ENCODE measurements around the gene WWC2. TPM values are rescaled to one million over a fixed set of nuclear protein-coding genes. Genes with fewer than 3 reads are reported as not detected.

Gene WWC2
- total and polyA plus RNA-seq, 3 experiments from 2014 or later = 0.80 to 1.7 (median 0.85) TPM

GRCh38 chr4:183182873-183183725, 84.0 kb downstream of the WWC2 start:
- no peaks in the 10 kb centered on the region for H3K36me3 ChIP-seq (ENCODE audit: insufficient read depth, low read length)
- Mint-ChIP-seq H3K4me3 (no peak overlapping the region), H3K9me3 (peaks cover 0 to 3% (median 3%) of the 10 kb centered on the region in 5 donors), H3K27me3 (peaks cover 5 to 14% of the 10 kb centered on the region in 2 donors), H3K27ac (no peak overlapping the region), H3K36me3 (peaks cover 0 to 9% (median 0%) of the 10 kb centered on the region in 3 donors), H3K4me1 (peaks cover 2 to 4% (median 3%) of the 10 kb centered on the region in 3 donors)
- no peak overlapping the region for H3K4me3 ChIP-seq (ENCODE audit: low read length)
- H3K9me3 ChIP-seq (ENCODE audit: low read length) = no peaks in the 10 kb centered on the region
- H3K27me3 ChIP-seq (ENCODE audit: insufficient read depth, low read length, poor library complexity, severe bottlenecking) = no peaks in the 10 kb centered on the region
- H3K4me1 ChIP-seq (ENCODE audit: insufficient read depth, low read length) = no peaks in the 10 kb centered on the region
- no peak for DNase-seq
- ChIA-PET POLR2A (no interaction called here), CTCF (no interaction called here)
- H3K27ac ChIP-seq (ENCODE audit: low read depth, low read length) = no peak overlapping the region

DNA sequence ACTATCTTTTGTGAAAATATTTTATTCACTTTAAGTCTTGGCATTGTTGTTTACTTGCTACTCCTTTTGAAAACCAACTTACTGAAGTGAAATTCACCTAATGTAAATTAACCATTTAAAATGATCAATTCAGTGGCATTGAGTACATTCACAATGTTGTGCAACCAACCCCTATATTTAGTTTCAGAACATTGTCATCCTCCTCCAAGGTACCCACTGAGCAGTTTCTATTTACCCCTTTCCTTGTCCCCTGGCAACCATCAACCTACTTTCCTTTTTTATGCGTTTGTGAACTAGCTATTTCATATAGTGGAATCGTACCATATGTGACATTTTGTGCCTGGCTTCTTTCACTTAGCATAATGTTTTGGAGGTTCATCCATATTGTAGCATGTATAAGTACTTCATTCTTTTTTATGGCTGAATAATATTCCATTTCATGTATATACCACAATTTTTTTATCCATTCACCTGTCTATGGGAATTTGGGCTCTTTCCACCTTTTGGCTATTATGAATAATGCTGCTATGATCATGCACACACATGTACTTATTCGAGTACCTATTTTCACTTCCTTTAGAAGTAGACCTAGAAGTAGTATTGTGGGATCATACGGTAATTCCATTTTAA, 85.0 kb downstream of the WWC2 start:
- Histone ChIP-seq H3K27me3 (ENCODE audit: insufficient read depth, low read length, poor library complexity, severe bottlenecking) (no peaks in the 10 kb centered on the region), H3K9me3 (ENCODE audit: low read length) (no peaks in the 10 kb centered on the region), H3K36me3 (ENCODE audit: insufficient read depth, low read length) (no peaks in the 10 kb centered on the region), H3K4me3 (ENCODE audit: low read length) (no peak overlapping the region), H3K4me1 (ENCODE audit: insufficient read depth, low read length) (no peaks in the 10 kb centered on the region), H3K27ac (ENCODE audit: low read depth, low read length) (no peak overlapping the region)
- peaks cover 11 to 16% of the 10 kb centered on the region in 2 donors for H3K27me3 Mint-ChIP-seq
- H3K4me3 Mint-ChIP-seq = no peak overlapping the region
- no peak for DNase-seq
- H3K27ac Mint-ChIP-seq = no peak overlapping the region
- H3K9me3 Mint-ChIP-seq = peaks cover 0 to 3% (median 3%) of the 10 kb centered on the region in 5 donors
- H3K4me1 Mint-ChIP-seq = peaks cover 2 to 4% (median 3%) of the 10 kb centered on the region in 3 donors
- ChIA-PET POLR2A (no interaction called here), CTCF (no interaction called here)
- peaks cover 0 to 9% (median 0%) of the 10 kb centered on the region in 3 donors for H3K36me3 Mint-ChIP-seq

GRCh38 chr4:183185018-183185417, 86.0 kb downstream of the WWC2 start:
- Mint-ChIP-seq H3K4me1 (peaks cover 2 to 4% (median 3%) of the 10 kb centered on the region in 3 donors), H3K9me3 (peaks cover 0 to 3% (median 3%) of the 10 kb centered on the region in 5 donors), H3K27me3 (peaks cover 13 to 21% of the 10 kb centered on the region in 2 donors), H3K4me3 (no peak overlapping the region), H3K36me3 (peaks cover 0 to 9% (median 0%) of the 10 kb centered on the region in 3 donors), H3K27ac (no peak overlapping the region)
- no peak overlapping the region for H3K27ac ChIP-seq (ENCODE audit: low read depth, low read length)
- ChIA-PET POLR2A (no interaction called here), CTCF (no interaction called here)
- no peak overlapping the region for H3K4me3 ChIP-seq (ENCODE audit: low read length)
- H3K4me1 ChIP-seq (ENCODE audit: insufficient read depth, low read length) = no peaks in the 10 kb centered on the region
- no peak for DNase-seq
- no peaks in the 10 kb centered on the region for H3K36me3 ChIP-seq (ENCODE audit: insufficient read depth, low read length)
- no peaks in the 10 kb centered on the region for H3K27me3 ChIP-seq (ENCODE audit: insufficient read depth, low read length, poor library complexity, severe bottlenecking)
- no peaks in the 10 kb centered on the region for H3K9me3 ChIP-seq (ENCODE audit: low read length)

DNA sequence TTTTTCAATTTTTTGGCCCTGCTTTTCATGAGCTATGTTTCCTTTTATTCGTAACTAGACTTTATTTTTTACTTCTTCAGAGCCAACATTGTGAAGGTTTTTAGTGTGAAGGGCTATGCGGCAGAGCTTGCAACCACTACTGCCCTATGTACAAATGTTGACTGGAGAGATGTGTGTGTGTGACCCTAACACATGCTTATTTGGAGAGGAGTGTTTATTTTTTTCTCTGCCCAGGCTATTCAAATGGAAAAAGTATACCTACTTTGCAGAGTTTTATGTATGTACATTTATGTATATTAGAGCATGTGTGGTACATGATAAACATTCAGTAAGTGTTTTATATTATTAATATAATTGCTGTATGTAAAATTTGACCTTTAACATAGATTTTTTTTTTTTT, 86.5 kb downstream of the WWC2 start:
- H3K4me3 Mint-ChIP-seq = no peak overlapping the region
- Histone ChIP-seq H3K27me3 (ENCODE audit: insufficient read depth, low read length, poor library complexity, severe bottlenecking) (no peaks in the 10 kb centered on the region), H3K4me3 (ENCODE audit: low read length) (no peak overlapping the region), H3K36me3 (ENCODE audit: insufficient read depth, low read length) (no peaks in the 10 kb centered on the region), H3K27ac (ENCODE audit: low read depth, low read length) (no peak overlapping the region), H3K4me1 (ENCODE audit: insufficient read depth, low read length) (no peaks in the 10 kb centered on the region), H3K9me3 (ENCODE audit: low read length) (no peaks in the 10 kb centered on the region)
- peaks cover 13 to 21% of the 10 kb centered on the region in 2 donors for H3K27me3 Mint-ChIP-seq
- ChIA-PET CTCF (no interaction called here), POLR2A (no interaction called here)
- H3K27ac Mint-ChIP-seq = no peak overlapping the region
- peaks cover 0 to 3% (median 3%) of the 10 kb centered on the region in 5 donors for H3K9me3 Mint-ChIP-seq
- H3K4me1 Mint-ChIP-seq = peaks cover 2 to 4% (median 3%) of the 10 kb centered on the region in 3 donors
- H3K36me3 Mint-ChIP-seq = peaks cover 0 to 9% (median 0%) of the 10 kb centered on the region in 3 donors
- DNase-seq = no peak

DNA sequence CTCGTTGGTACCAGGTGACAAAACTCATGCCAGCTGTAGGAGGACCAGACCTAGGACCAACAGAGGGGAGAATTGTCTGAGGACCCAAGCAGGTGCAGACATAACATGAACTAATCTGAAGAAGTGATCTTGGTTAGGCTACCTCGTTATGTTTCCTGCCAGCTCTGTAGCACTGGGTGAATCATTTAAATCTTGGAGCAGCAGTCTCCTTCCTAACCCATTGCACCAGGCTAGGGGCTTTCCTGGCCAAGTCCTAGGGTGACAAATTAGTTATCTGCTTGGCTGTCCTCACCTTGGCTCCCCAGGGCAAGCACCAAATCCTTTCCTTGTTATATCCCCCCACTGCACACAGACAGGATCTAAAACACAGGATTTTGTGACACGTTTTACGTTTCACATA, 87.8 kb downstream of the WWC2 start:
- no peak overlapping the region for H3K27ac Mint-ChIP-seq
- peaks cover 0 to 3% (median 3%) of the 10 kb centered on the region in 5 donors for H3K9me3 Mint-ChIP-seq
- Histone ChIP-seq H3K36me3 (ENCODE audit: insufficient read depth, low read length) (no peaks in the 10 kb centered on the region), H3K27ac (ENCODE audit: low read depth, low read length) (no peak overlapping the region), H3K27me3 (ENCODE audit: insufficient read depth, low read length, poor library complexity, severe bottlenecking) (no peaks in the 10 kb centered on the region), H3K9me3 (ENCODE audit: low read length) (no peaks in the 10 kb centered on the region), H3K4me1 (ENCODE audit: insufficient read depth, low read length) (no peaks in the 10 kb centered on the region), H3K4me3 (ENCODE audit: low read length) (no peak overlapping the region)
- POLR2A ChIA-PET = no interaction called here
- peaks cover 13 to 22% of the 10 kb centered on the region in 2 donors for H3K27me3 Mint-ChIP-seq
- H3K36me3 Mint-ChIP-seq = peaks cover 0 to 9% (median 0%) of the 10 kb centered on the region in 3 donors
- no peak overlapping the region for H3K4me3 Mint-ChIP-seq
- H3K4me1 Mint-ChIP-seq = peaks cover 2 to 4% (median 3%) of the 10 kb centered on the region in 3 donors
- DNase-seq = no peak
- CTCF ChIA-PET = no interaction called here

DNA sequence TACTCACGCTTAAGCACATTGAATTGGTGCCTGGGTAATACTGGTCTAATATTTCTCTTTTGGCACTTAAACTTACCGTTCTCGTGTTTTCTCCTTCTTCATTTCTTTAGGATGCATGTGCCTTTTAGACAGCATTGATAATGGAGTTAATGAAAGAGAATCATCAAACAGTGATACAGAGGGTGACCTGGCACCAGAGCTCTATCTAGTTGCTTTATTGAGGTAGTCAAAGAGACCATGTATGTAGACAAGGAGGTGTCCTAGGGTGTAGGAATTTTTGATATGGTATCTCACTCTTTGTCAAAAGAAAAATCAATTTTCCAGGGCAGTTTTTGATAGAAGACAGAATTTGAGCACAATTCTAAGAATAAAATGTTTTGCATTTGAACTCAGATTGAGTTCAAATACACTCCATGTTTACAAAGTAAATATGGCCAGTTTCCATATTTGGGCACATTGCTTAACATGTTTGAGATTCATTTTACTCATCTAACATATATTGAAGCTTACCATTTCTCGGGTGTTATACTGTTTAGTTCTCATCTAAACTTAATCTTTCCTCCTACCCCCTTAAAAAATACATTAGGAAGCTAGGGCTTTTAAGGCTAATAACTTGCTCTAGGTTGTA, 92.0 kb downstream of the WWC2 start:
- DNase-seq = no peak
- peaks cover 9 to 20% of the 10 kb centered on the region in 2 donors for H3K27me3 Mint-ChIP-seq
- Histone ChIP-seq H3K4me3 (ENCODE audit: low read length) (no peak overlapping the region), H3K9me3 (ENCODE audit: low read length) (no peaks in the 10 kb centered on the region), H3K36me3 (ENCODE audit: insufficient read depth, low read length) (no peaks in the 10 kb centered on the region), H3K4me1 (ENCODE audit: insufficient read depth, low read length) (no peaks in the 10 kb centered on the region), H3K27me3 (ENCODE audit: insufficient read depth, low read length, poor library complexity, severe bottlenecking) (no peaks in the 10 kb centered on the region), H3K27ac (ENCODE audit: low read depth, low read length) (no peak overlapping the region)
- H3K36me3 Mint-ChIP-seq = peaks cover 0 to 5% (median 0%) of the 10 kb centered on the region in 3 donors
- H3K4me1 Mint-ChIP-seq = no peaks in the 10 kb centered on the region
- POLR2A ChIA-PET = no interaction called here
- CTCF ChIA-PET = no interaction called here
- H3K4me3 Mint-ChIP-seq = no peak overlapping the region
- peaks cover 0 to 3% (median 0%) of the 10 kb centered on the region in 5 donors for H3K9me3 Mint-ChIP-seq
- H3K27ac Mint-ChIP-seq = no peak overlapping the region

DNA sequence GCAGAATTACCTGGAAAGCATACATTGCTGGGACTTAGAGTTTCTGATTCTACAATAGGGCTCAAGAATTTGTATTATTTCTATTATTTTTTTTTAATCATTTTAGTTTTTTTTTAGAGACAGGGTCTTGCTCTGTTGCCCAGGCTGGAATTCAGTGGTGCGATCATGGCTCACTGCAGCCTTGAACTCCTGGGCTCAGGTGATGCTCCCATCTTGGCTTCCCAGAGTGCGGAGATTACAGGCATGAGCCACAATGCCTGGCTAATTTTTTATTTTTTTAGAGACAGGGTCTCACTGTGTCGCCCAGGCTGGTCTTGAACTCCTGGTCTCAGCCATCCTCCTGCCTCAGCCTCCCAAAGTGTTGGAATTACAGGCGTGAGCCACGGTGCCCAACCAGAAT, 92.6 kb downstream of the WWC2 start:
- Histone ChIP-seq H3K4me3 (ENCODE audit: low read length) (no peak overlapping the region), H3K36me3 (ENCODE audit: insufficient read depth, low read length) (no peaks in the 10 kb centered on the region), H3K9me3 (ENCODE audit: low read length) (no peaks in the 10 kb centered on the region), H3K27me3 (ENCODE audit: insufficient read depth, low read length, poor library complexity, severe bottlenecking) (no peaks in the 10 kb centered on the region), H3K4me1 (ENCODE audit: insufficient read depth, low read length) (no peaks in the 10 kb centered on the region), H3K27ac (ENCODE audit: low read depth, low read length) (no peak overlapping the region)
- ChIA-PET CTCF (no interaction called here), POLR2A (no interaction called here)
- H3K4me3 Mint-ChIP-seq = no peak overlapping the region
- no peak for DNase-seq
- H3K27ac Mint-ChIP-seq = no peak overlapping the region
- H3K36me3 Mint-ChIP-seq = no peaks in the 10 kb centered on the region
- H3K27me3 Mint-ChIP-seq = peaks cover 13 to 14% of the 10 kb centered on the region in 2 donors
- no peaks in the 10 kb centered on the region for H3K4me1 Mint-ChIP-seq
- no peaks in the 10 kb centered on the region for H3K9me3 Mint-ChIP-seq

DNA sequence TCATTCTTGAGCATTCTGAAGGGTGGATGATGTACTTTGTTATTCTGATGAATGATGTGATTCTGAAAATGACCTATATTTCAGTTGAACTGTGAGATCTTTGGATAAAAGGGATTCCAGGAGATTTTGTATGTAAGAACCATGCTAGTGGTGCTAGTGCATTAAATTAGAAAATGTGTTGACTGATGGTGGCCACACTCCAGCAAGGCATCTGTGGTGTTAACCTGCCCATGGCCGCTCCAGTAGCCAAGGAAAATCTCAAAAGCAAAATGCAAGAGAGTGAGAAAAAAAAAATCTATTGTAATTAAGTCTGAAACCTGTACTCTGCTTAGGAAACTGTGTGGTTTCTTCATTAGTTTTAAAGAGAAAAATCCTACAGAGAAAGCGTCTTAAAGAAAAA, 93.5 kb downstream of the WWC2 start:
- H3K4me1 Mint-ChIP-seq = no peaks in the 10 kb centered on the region
- no peak overlapping the region for H3K4me3 Mint-ChIP-seq
- no peak overlapping the region for H3K27ac Mint-ChIP-seq
- H3K27me3 ChIP-seq (ENCODE audit: insufficient read depth, low read length, poor library complexity, severe bottlenecking) = no peaks in the 10 kb centered on the region
- H3K4me1 ChIP-seq (ENCODE audit: insufficient read depth, low read length) = no peaks in the 10 kb centered on the region
- no peak overlapping the region for H3K4me3 ChIP-seq (ENCODE audit: low read length)
- CTCF ChIA-PET = no interaction called here
- H3K27me3 Mint-ChIP-seq = peaks cover 13 to 14% of the 10 kb centered on the region in 2 donors
- H3K36me3 ChIP-seq (ENCODE audit: insufficient read depth, low read length) = no peaks in the 10 kb centered on the region
- H3K9me3 Mint-ChIP-seq = no peaks in the 10 kb centered on the region
- H3K9me3 ChIP-seq (ENCODE audit: low read length) = no peaks in the 10 kb centered on the region
- no peak for DNase-seq
- POLR2A ChIA-PET = no interaction called here
- no peaks in the 10 kb centered on the region for H3K36me3 Mint-ChIP-seq
- no peak overlapping the region for H3K27ac ChIP-seq (ENCODE audit: low read depth, low read length)

All from CD8-positive, alpha-beta memory T cell (primary cell).